Upper lobe of left lung (tissue), 6 donors: ENCODE data around the gene GNL2. TPM values are rescaled to one million over a fixed set of nuclear protein-coding genes. Genes with fewer than 3 reads are reported as not detected.

Experiments
- ATAC-seq, 2 donors: fragments of 200-7000 bp; cut with Tn5 transposase; one replicate each; pipeline ENCODE4 v1.9.1; 2022; ENCODE audit warnings: mild to moderate bottlenecking in 2 of 2, moderate library complexity in 2 of 2; ENCODE audit not compliant: low FRiP score in 2 of 2
- DNase-seq, 2 donors: peaks; one replicate each; pipeline ENCODE4 v3.0.0-alpha.2; 2019 to 2020
- H3K27ac ChIP-seq, 4 donors: fragments of 200-600 bp; sonication (generic); one replicate each; pipeline ENCODE4 v1.5.1; 2016 to 2019
- H3K27me3 ChIP-seq, 4 donors: fragments of 200-600 bp; sonication (generic); one replicate each; pipeline ENCODE4 v1.5.1; 2017 to 2019
- H3K36me3 ChIP-seq, 4 donors: fragments of 200-600 bp; sonication (generic); one replicate each; pipeline ENCODE4 v1.5.1; 2016 to 2019
- H3K4me1 ChIP-seq, 4 donors: fragments of 200-600 bp; sonication (generic); one replicate each; pipeline ENCODE4 v1.5.1; 2018 to 2019
- H3K4me3 ChIP-seq, 4 donors: fragments of 200-600 bp; sonication (generic); one replicate each; pipeline ENCODE4 v1.5.1; 2017 to 2019; ENCODE audit warnings: mild to moderate bottlenecking in 2 of 4, moderate library complexity in 1 of 4
- H3K9me3 ChIP-seq, 4 donors: fragments of 200-600 bp; sonication (generic); one replicate each; pipeline ENCODE4 v1.5.1; 2018 to 2019
- EP300 ChIP-seq, 4 donors: sonication (generic); formaldehyde crosslinking; IDR thresholded peaks; one replicate each; pipeline ENCODE4 v1.5.1; 2017; ENCODE audit warnings: antibody characterized with exemption in 4 of 4, control low read depth in 2 of 4
- POLR2A ChIP-seq, 4 donors: fragments of 450-650 bp; IDR thresholded peaks; one replicate each; pipeline ENCODE4 v1.5.1; 2016 to 2017; ENCODE audit warnings: antibody characterized with exemption in 4 of 4, mild to moderate bottlenecking in 2 of 4
- POLR2AphosphoS5 ChIP-seq, 2 donors: sonication (generic); formaldehyde crosslinking; IDR thresholded peaks; one replicate each; pipeline ENCODE4 v1.5.1; 2017; ENCODE audit warnings: antibody characterized with exemption in 2 of 2
- WGBS, 2 donors: methylation state at CpG; one replicate each; pipeline ENCODE4 v1.1.5; 2017 to 2018; 5-methylcytosine and 5-hydroxymethylcytosine counted together
- total RNA-seq, 6 donors: library from RNA; depleted of rRNA in 4 of 6; stranded (reverse); fragments of >200 nt in 4 of 6; gene quantifications; one replicate each; pipeline versions ENCODE4 v1.1.0 to v1.2.1, GENCODE V29; 2016 to 2021
- TF ChIP-seq, protein P1 (sequence below), 6 experiments: fragments of 450-650 bp in 4 of 6; fragments of 200-600 bp in 2 of 6; sonication (generic) in 2 of 6; IDR thresholded peaks; one replicate each; pipeline ENCODE4 v1.5.1; 2016 to 2019; ENCODE audit warnings: antibody characterized with exemption in 6 of 6
- donor health status: DM: no; HTN: no; CAD: no; lungs with moderate emphysema.
- donor health status: DM: no; HTN: yes; CAD: no; lungs with severe emphysema.

Gene GNL2
- total RNA-seq, 6 donors from 2014 or later: 28.3 to 56.2 (median 40.3) TPM

DNA sequence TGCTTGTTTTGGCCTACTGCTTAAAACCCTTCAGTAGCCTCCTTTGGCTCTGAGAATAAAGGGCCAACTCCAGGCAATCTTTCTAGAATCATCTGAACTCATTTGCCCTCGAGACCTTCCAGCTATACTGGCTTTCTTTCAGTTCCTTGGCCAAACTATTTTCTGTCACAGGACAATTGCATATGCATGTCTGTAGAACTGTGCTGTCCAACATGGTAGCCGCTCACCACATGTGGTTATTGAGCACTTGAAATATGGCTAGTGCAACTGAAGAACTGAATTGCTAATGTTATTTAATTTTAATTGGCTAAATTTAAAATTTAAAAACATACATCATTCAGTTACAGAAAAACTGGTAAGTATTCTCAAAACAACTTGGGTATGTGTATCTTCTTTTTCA lies 14.3 kb upstream of the GNL2 start:
- H3K27me3 ChIP-seq: no peaks in the 10 kb centered on the region
- TF ChIP-seq, protein P1, sequence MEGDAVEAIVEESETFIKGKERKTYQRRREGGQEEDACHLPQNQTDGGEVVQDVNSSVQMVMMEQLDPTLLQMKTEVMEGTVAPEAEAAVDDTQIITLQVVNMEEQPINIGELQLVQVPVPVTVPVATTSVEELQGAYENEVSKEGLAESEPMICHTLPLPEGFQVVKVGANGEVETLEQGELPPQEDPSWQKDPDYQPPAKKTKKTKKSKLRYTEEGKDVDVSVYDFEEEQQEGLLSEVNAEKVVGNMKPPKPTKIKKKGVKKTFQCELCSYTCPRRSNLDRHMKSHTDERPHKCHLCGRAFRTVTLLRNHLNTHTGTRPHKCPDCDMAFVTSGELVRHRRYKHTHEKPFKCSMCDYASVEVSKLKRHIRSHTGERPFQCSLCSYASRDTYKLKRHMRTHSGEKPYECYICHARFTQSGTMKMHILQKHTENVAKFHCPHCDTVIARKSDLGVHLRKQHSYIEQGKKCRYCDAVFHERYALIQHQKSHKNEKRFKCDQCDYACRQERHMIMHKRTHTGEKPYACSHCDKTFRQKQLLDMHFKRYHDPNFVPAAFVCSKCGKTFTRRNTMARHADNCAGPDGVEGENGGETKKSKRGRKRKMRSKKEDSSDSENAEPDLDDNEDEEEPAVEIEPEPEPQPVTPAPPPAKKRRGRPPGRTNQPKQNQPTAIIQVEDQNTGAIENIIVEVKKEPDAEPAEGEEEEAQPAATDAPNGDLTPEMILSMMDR (IDR thresholded peaks at IDR 0.05): no peak
- TF ChIP-seq EP300 (IDR thresholded peaks at IDR 0.05) (no peak), POLR2AphosphoS5 (IDR thresholded peaks at IDR 0.05) (no peak), POLR2A (IDR thresholded peaks at IDR 0.05) (no peak)

GRCh38 chr1:37609002-37609401 lies 13.3 kb upstream of the GNL2 start:
- Histone ChIP-seq H3K4me1 (peaks cover 0 to 5% (median 0%) of the 10 kb centered on the region in 4 donors), H3K27ac (no peak overlapping the region), H3K36me3 (no peaks in the 10 kb centered on the region), H3K4me3 (no peak overlapping the region), H3K27me3 (no peaks in the 10 kb centered on the region), H3K9me3 (no peaks in the 10 kb centered on the region)
- 35 to 41% methylated on average over 2 of the region's 2 CpGs for WGBS, 2 donors
- ATAC-seq (no peak), DNase-seq (no peak)
- TF ChIP-seq, protein P1 (IDR thresholded peaks at IDR 0.05): no peak
- TF ChIP-seq POLR2AphosphoS5 (IDR thresholded peaks at IDR 0.05): no peak
- no peak for TF ChIP-seq EP300 (IDR thresholded peaks at IDR 0.05)
- TF ChIP-seq POLR2A (IDR thresholded peaks at IDR 0.05): no peak

More for the DNA sequence above, 14.3 kb upstream of the GNL2 start:
- DNase-seq: no peak
- H3K9me3 ChIP-seq: no peaks in the 10 kb centered on the region
- H3K4me1 ChIP-seq: peaks cover 0 to 5% (median 0%) of the 10 kb centered on the region in 4 donors
- no peak overlapping the region for H3K27ac ChIP-seq
- no peaks in the 10 kb centered on the region for H3K36me3 ChIP-seq
- 71 to 75% methylated on average over 2 of the region's 2 CpGs for WGBS, 2 donors
- H3K4me3 ChIP-seq: no peak overlapping the region
- no peak for ATAC-seq

DNA sequence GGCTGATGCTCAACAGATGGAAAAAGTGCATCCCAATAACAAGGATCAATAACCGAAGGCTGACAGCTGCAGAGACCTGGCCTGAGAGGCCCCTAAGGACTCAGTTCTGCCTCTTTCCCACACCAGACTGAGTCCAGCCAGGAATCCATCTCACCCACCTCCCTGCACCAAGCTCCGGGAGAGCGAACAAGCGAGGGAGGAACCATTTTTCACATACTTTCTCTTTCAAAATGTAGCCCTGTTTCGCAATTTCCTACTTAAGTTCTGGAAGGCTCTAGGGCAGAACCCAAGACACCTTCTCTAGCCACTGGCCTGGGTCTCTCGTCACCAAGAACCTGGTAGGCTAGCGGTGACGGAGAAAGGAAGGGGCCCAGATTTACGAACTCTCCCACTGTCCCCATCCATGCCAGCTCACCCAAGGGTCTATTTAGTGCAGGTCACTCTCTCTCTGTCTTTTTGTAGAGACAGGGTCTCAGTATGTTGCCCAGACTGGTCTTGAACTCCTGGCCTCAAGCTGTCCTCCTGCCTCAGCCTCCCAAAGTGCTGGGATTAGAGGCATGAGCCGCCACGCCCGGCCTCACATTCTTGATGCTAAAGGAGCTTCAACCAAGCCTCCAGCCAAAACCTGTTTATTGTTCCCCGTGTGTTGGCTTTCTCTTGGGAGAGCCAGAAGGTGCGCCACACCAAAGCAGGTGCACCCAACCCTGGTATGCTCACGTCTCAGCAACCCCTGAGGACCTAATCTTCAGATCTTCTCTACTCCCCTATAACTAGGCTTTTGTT lies 10.9 kb upstream of the GNL2 start:
- ATAC-seq: peak in 1 of 2 donors; percentile 29
- H3K27me3 ChIP-seq: no peaks in the 10 kb centered on the region
- H3K36me3 ChIP-seq: no peaks in the 10 kb centered on the region
- peaks cover 0 to 5% (median 0%) of the 10 kb centered on the region in 4 donors for H3K4me1 ChIP-seq
- no peak for DNase-seq
- TF ChIP-seq EP300 (IDR thresholded peaks at IDR 0.05): no peak
- TF ChIP-seq, protein P1 (IDR thresholded peaks at IDR 0.05): no peak
- no peak for TF ChIP-seq POLR2AphosphoS5 (IDR thresholded peaks at IDR 0.05)
- TF ChIP-seq POLR2A (IDR thresholded peaks at IDR 0.05): no peak
- H3K4me3 ChIP-seq: peak overlapping the region in 2 of 4 donors; percentile 5 to 28
- WGBS, 2 donors: 69 to 72% methylated on average over 15 of the region's 15 CpGs
- peak overlapping the region; percentile 15 to 61 (median 48) for H3K27ac ChIP-seq
- H3K9me3 ChIP-seq: no peaks in the 10 kb centered on the region

- Histone ChIP-seq H3K4me3 (peak overlapping the region in 2 of 4 donors; percentile 5 to 28), H3K4me1 (peaks cover 0 to 5% (median 0%) of the 10 kb centered on the region in 4 donors), H3K9me3 (no peaks in the 10 kb centered on the region), H3K27me3 (no peaks in the 10 kb centered on the region), H3K27ac (peak overlapping the region; percentile 15 to 61 (median 48)), H3K36me3 (no peaks in the 10 kb centered on the region)
- TF ChIP-seq POLR2A (IDR thresholded peaks at IDR 0.05): no peak
- no peak for TF ChIP-seq POLR2AphosphoS5 (IDR thresholded peaks at IDR 0.05)
- TF ChIP-seq, protein P1 (IDR thresholded peaks at IDR 0.05): no peak
- TF ChIP-seq EP300 (IDR thresholded peaks at IDR 0.05): no peak
- whole genome bisulfite sequencing, 2 donors: 83 to 84% methylated on average over 6 to 9 of the region's 9 CpGs
- DNase-seq: no peak
- peak in 1 of 2 donors; percentile 5 for ATAC-seq
Measured at GRCh38 chr1:37605806-37606474, 10.2 kb upstream of the GNL2 start.
